ENCODE measurements around the gene MYO7A.

GRCh38 chr11:77249427-77249826 lies 121.4 kb downstream of the MYO7A start:
- TF ChIP-seq CTCF (IDR thresholded peaks at IDR 0.05) (no peak), ZFX (IDR thresholded peaks at IDR 0.05; ENCODE audit: borderline replicate concordance) (no peak)
